LNCAP (cell line): ENCODE results near the gene CYP2W1.

ENCODE experiments used
- CTCF ChIP-seq: fragments of 450-650 bp; IDR thresholded peaks from 2 replicates; pipeline ENCODE4 v1.5.1; 2017; ENCODE audit warnings: mild to moderate bottlenecking

The CYP2W1 gene

GRCh38 chr7:1021931-1022330 is 39.0 kb downstream of the CYP2W1 start:
- TF ChIP-seq CTCF = no peak

GRCh38 chr7:1022356-1022755 is 39.4 kb downstream of the CYP2W1 start:
- no peak for TF ChIP-seq CTCF

DNA sequence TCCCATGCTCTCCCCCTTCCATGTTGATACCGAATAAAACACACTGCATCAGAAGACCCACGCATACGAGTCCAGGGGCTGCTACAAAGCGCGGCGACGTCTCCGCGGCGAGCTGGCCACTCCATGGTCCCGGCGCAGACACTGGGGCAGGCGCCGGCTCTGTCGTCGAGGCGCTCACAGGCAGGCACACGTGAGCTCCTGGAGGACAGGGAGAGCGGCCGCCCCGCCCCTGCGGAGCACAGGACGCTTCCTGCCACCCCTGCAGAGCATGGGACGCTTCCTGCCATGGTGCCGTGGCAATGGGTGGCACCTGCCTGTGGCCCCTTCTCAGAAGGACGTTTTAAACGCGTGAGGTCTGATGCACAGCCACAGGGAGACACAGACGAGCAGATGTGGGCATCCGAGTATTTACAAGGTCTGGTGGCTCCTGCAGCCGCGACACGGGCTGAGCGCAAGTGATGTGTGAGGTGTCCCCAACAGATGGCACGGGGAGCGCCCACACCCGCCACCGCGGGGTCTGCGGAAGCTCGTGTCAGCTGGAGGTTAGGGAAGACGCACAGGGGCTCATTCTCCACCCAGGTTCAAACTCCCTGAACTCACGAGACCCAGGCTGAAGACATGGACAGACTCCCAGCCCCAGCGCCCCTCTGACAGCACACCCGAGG is 40.0 kb downstream of the CYP2W1 start:
- no peak for TF ChIP-seq CTCF

DNA sequence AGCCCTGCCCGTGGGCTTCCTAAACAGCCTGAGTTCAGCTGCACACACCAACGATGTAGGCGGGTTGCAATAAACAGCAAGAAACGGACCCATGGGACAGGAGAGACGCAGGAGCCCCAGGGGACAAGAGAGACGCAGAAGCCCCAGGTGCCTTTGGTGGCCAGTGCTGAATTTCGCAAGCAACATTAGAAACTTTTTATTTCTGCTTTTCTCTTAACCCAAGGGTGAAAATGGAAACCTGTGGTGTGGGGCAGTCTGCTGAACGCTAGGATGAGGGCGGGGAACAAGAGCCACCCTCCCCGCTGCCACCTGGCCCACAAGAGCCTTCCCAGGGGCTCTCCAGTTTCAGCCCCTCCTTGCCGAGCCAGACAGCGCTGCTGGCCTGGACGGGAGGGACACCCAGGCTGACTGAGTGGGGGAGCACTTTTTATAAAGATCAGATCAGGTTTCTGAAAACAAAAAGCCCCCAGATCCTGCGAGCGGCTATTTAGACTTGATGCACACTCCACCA is 41.4 kb downstream of the CYP2W1 start:
- no peak for TF ChIP-seq CTCF

- TF ChIP-seq CTCF = no peak
Observed at GRCh38 chr7:1024876-1025742, 42.1 kb downstream of the CYP2W1 start.

DNA sequence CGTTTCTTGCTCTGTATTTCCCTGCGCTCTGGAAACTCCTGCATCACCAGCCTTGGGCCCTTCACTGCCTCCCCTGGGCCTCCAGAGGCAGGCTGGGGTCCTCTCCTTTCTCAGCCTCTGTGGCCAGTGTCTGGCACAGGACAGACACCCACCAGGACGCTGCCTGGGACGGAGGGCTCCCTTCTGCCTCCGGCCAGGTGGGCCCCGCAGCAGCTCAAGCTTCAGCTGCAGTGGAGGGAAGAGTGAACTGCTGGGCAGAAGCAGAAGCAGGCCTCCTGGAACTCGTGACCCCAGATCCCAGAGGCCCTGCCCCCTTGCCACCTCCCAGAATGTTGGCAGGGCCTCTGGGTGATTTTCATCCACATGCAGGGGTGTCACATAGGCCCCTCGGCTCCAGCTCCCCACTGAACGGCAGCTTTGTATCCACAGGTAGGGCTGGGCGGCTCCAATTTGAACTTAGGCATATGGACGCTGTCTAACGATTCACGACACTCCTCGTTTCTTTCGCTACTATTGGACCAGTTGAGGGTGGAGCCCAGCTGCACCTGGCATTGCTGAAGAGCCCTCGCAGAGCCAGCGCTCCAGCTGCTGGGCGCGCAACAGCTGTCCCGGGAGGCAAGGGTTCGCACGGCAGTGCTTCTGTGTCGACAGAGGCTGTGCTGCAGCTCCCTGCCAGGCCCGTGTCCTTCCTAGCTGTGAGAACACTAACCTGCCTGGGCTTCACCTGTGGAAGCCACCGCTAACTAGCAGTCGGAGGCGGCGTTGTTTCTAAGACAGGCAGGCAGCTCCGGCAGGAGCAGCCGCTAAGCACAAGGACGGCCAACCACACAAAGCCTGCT is 43.0 kb downstream of the CYP2W1 start:
- no peak for TF ChIP-seq CTCF

GRCh38 chr7:1026721-1027161 is 43.8 kb downstream of the CYP2W1 start:
- TF ChIP-seq CTCF = no peak
